Lung (tissue), 12 donors: ENCODE measurements around the gene STARD5. TPM values are rescaled to one million over a fixed set of nuclear protein-coding genes. Genes with fewer than 3 reads are reported as not detected.
A peak's percentile ranks its signal among the peaks of the same experiment; 100 is the strongest.

ENCODE experiments used
- ATAC-seq: fragments of 200-7000 bp; cut with Tn5 transposase; one replicate; pipeline ENCODE4 v1.9.1; 2020; ENCODE audit warnings: moderate number of reproducible peaks; ENCODE audit not compliant: insufficient read depth, low FRiP score
- DNase-seq, 3 donors: peaks; one replicate each; pipeline ENCODE4 v3.0.0-alpha.2; 2013 to 2017
- H3K27ac ChIP-seq, 2 donors: one replicate each; pipeline ENCODE4 v1.5.1; 2013; ENCODE audit warnings: mild to moderate bottlenecking in 2 of 2, moderate library complexity in 2 of 2, control low read depth in 1 of 2, inconsistent platforms in 1 of 2, low read depth in 1 of 2, low read length in 1 of 2
- H3K27me3 ChIP-seq, 3 donors: one replicate each; pipeline ENCODE4 v1.5.1; 2013; ENCODE audit warnings: low read length in 2 of 3; ENCODE audit not compliant: control insufficient read depth in 3 of 3, insufficient read depth in 3 of 3
- H3K36me3 ChIP-seq, 4 donors: one replicate each; pipeline ENCODE4 v1.5.1; 2013; ENCODE audit warnings: low read length in 4 of 4, mild to moderate bottlenecking in 1 of 4, moderate library complexity in 1 of 4; ENCODE audit not compliant: control insufficient read depth in 4 of 4, insufficient read depth in 4 of 4
- H3K4me1 ChIP-seq, 5 donors: one replicate each; pipeline ENCODE4 v1.5.1; 2013; ENCODE audit warnings: low read length in 5 of 5, mild to moderate bottlenecking in 2 of 5, moderate library complexity in 1 of 5; ENCODE audit not compliant: control insufficient read depth in 5 of 5, insufficient read depth in 5 of 5
- H3K4me3 ChIP-seq: one replicate; pipeline ENCODE4 v1.5.1; 2013; ENCODE audit warnings: mild to moderate bottlenecking, control low read depth, moderate library complexity
- H3K9ac ChIP-seq, 2 donors: one replicate each; pipeline ENCODE4 v1.5.1; 2013; ENCODE audit warnings: low read length in 2 of 2, control low read depth in 1 of 2; ENCODE audit not compliant: insufficient read depth in 1 of 2
- H3K9me3 ChIP-seq, 4 donors: one replicate each; pipeline ENCODE4 v1.5.1; 2013; ENCODE audit warnings: low read length in 3 of 4, mild to moderate bottlenecking in 1 of 4, moderate library complexity in 1 of 4; ENCODE audit not compliant: control insufficient read depth in 4 of 4, insufficient read depth in 3 of 4
- WGBS, 2 donors: extraction: QIAGEN DNeasy Blood & Tissue Kit; methylation state at CpG; one replicate each; pipeline ENCODE4 v1.1.7; 2013; 5-methylcytosine and 5-hydroxymethylcytosine counted together
- polyA plus RNA-seq, 2 donors: library from polyadenylated mRNA; stranded (reverse); fragments of 200-250 nt; gene quantifications; one replicate each; pipeline ENCODE4 v1.2.1, GENCODE V29; 2013
- total RNA-seq, 2 donors: library from RNA; depleted of rRNA in 1 of 2; stranded (reverse); fragments of >200 nt in 1 of 2; gene quantifications; one replicate each; pipeline ENCODE4 v1.2.1, GENCODE V29; 2014 to 2021
- TF ChIP-seq, protein P1 (sequence below): IDR thresholded peaks from 2 replicates; pipeline ENCODE4 v1.5.1; 2012; ENCODE audit warnings: mild to moderate bottlenecking; ENCODE audit errors: control extremely low read depth, extremely low read depth
- donor health status: control.
- donor health status: control.
- donor health status: Bipolar disorder and iron deficiency.
- donor health status: healthy.
- donor health status: DM: yes; HTN: yes; CAD: no.

The STARD5 gene
- total and polyA plus RNA-seq, 4 donors = 2.9 to 7.0 (median 5.0) TPM

DNA sequence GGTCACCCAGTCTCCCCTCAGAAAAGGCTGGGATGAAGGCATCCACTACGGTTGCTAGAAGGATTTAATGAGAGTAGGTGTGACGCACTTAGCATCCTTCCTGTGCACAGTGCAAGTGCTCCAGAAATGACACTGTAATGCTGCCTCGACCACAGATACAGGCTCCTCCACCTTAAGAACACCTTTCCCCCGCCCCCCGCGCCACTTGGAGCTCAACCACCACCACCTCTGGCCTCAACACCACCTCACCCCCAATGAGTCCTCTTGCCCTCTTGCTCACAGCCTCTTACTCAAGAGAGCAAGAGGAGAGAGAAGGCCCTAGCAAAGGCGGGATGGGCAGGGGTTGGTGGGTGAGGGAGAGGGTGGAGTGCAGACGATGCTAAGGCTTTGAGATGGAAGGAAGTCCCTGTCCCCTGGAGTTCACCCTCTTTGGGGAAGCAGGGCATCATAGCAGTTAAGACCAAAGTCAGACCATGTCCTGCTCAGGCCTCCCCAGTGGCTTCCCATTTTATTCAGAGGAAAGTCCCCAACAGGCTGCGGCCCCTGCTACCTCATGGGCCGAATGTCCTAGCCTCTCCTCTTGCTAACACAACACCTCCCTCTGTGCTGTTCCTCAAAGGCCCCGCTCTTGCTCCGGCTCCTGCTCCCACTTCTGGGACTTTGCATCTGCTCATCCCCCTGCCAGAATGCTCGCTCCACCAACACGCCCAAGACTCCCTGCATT, 8.3 kb downstream of the STARD5 start:
- 85 to 88% methylated on average over 14 of the region's 14 CpGs for WGBS, 2 donors
- H3K9ac ChIP-seq = no peak overlapping the region
- ATAC-seq (no peak), DNase-seq (no peak)
- H3K27me3 ChIP-seq = no peaks in the 10 kb centered on the region
- no peak overlapping the region for H3K27ac ChIP-seq
- H3K9me3 ChIP-seq = no peaks in the 10 kb centered on the region
- no peak overlapping the region for H3K4me3 ChIP-seq
- peaks cover 0 to 9% (median 4%) of the 10 kb centered on the region in 5 donors for H3K4me1 ChIP-seq
- TF ChIP-seq, protein P1, sequence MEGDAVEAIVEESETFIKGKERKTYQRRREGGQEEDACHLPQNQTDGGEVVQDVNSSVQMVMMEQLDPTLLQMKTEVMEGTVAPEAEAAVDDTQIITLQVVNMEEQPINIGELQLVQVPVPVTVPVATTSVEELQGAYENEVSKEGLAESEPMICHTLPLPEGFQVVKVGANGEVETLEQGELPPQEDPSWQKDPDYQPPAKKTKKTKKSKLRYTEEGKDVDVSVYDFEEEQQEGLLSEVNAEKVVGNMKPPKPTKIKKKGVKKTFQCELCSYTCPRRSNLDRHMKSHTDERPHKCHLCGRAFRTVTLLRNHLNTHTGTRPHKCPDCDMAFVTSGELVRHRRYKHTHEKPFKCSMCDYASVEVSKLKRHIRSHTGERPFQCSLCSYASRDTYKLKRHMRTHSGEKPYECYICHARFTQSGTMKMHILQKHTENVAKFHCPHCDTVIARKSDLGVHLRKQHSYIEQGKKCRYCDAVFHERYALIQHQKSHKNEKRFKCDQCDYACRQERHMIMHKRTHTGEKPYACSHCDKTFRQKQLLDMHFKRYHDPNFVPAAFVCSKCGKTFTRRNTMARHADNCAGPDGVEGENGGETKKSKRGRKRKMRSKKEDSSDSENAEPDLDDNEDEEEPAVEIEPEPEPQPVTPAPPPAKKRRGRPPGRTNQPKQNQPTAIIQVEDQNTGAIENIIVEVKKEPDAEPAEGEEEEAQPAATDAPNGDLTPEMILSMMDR = no peak
- H3K36me3 ChIP-seq = peaks cover 0 to 18% (median 7%) of the 10 kb centered on the region in 4 donors

DNA sequence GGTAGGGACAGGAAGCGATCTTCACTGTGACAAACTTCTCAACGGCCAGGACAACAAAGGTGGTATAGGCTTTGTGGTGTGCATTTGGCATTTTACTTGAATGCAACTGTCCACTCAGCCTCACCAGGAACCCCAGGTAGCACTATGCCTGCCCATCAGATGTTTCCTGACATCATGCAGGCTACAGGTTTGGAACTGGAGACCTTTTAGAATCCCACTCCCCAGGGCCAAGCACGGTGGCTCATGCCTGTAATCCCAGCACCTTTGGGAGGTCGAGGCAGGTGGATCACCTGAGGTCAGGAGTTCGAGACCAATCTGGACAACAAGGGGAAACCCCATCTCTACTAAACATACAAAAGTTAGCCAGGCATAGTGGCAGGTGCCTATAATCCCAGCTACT, 9.6 kb downstream of the STARD5 start:
- Histone ChIP-seq H3K4me3 (no peak overlapping the region), H3K9ac (no peak overlapping the region), H3K9me3 (no peaks in the 10 kb centered on the region), H3K36me3 (peaks cover 0 to 18% (median 8%) of the 10 kb centered on the region in 4 donors), H3K4me1 (peaks cover 0 to 9% (median 4%) of the 10 kb centered on the region in 5 donors), H3K27me3 (no peaks in the 10 kb centered on the region), H3K27ac (peak overlapping the region in 1 of 2 donors; percentile 17)
- TF ChIP-seq, protein P1 = no peak
- 91 to 93% methylated on average over 5 of the region's 5 CpGs for WGBS, 2 donors
- DNase-seq (no peak), ATAC-seq (no peak)

DNA sequence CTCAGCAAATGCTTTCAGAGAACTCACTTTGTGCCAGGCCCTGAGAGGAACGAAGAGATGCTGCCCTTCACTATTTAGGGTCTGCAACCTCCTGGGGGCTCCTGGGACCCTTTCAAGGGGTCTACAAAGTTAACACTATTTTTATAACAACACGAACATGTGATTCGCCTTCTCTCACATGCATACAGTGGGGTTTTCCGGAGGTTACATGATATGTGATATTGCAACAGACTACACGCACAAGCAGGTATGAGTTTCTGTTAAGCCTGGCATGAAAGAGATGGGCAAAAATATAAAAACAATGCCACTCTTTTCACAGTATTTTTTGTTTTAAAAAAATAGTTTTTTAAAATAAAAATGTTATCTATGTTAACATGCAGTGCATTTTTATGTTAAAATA, 10.3 kb downstream of the STARD5 start:
- no peak for ATAC-seq
- WGBS, 2 donors = 79 to 85% methylated on average over 5 of the region's 5 CpGs
- Histone ChIP-seq H3K36me3 (peaks cover 0 to 22% (median 14%) of the 10 kb centered on the region in 4 donors), H3K27ac (no peak overlapping the region), H3K4me3 (no peak overlapping the region), H3K27me3 (no peaks in the 10 kb centered on the region), H3K4me1 (peaks cover 0 to 9% (median 4%) of the 10 kb centered on the region in 5 donors), H3K9ac (no peak overlapping the region), H3K9me3 (no peaks in the 10 kb centered on the region)
- DNase-seq = no peak
- TF ChIP-seq, protein P1 = no peak
